Measurements from ENCODE around the gene KRTAP5-11.
"Not testable (repeated sequence)": the region's sequence is repeated elsewhere in the genome, so short reads cannot be mapped to it uniquely, and the experiment has no call there.

- not testable (repeated sequence) for TF ChIP-seq CTCF (conservative IDR thresholded peaks at IDR 0.05; ENCODE audit: low read length); EZH2phosphoT487 (IDR thresholded peaks at IDR 0.05; ENCODE audit: borderline replicate concordance, low read depth, low read length)
These were observed 25.6 kb upstream of the KRTAP5-11 start for GRCh38 chr11:71608272-71608671.
